Chondrocyte (in vitro differentiated cells): ENCODE results near the gene RIMBP2. TPM values are rescaled to one million over a fixed set of nuclear protein-coding genes. Genes with fewer than 3 reads are reported as not detected.

Source experiments
- DNase-seq: peaks from one replicate; pipeline ENCODE4 v3.0.0; 2021; ENCODE audit warnings: mixed read lengths, low spot score
- H3K27ac Mint-ChIP-seq: one replicate; pipeline ENCODE4 v1.8.0; 2021; ENCODE audit warnings: mild to moderate bottlenecking, moderate library complexity, mixed read lengths; ENCODE audit not compliant: unreplicated experiment
- H3K27me3 Mint-ChIP-seq: 2 replicates; pipeline ENCODE4 v1.8.0; 2021; ENCODE audit warnings: low read depth, mixed read lengths
- H3K36me3 Mint-ChIP-seq: 2 replicates; pipeline ENCODE4 v1.8.0; 2021; ENCODE audit warnings: low read depth, mixed read lengths
- H3K4me1 Mint-ChIP-seq: 2 replicates; pipeline ENCODE4 v1.8.0; 2021; ENCODE audit warnings: low read depth, mild to moderate bottlenecking, mixed read lengths
- H3K4me3 Mint-ChIP-seq: one replicate; pipeline ENCODE4 v1.8.0; 2021; ENCODE audit warnings: mild to moderate bottlenecking, moderate library complexity, mixed read lengths; ENCODE audit not compliant: unreplicated experiment
- H3K9me3 Mint-ChIP-seq: 2 replicates; pipeline ENCODE4 v1.8.0; 2021; ENCODE audit warnings: low read depth, mixed read lengths
- total RNA-seq: library from RNA; stranded (reverse); gene quantifications from 3 replicates; pipeline ENCODE4 v1.2.1, GENCODE V29; 2021
- TF ChIP-seq, protein P1 (sequence below): fragments of 200-600 bp; sonication (generic); IDR thresholded peaks from 2 replicates; pipeline ENCODE4 v1.5.0; 2021; ENCODE audit warnings: antibody characterized with exemption, mild to moderate bottlenecking, moderate library complexity

RIMBP2 gene
- total RNA-seq, 1 donor from 2014 or later: 0.30 TPM

DNA sequence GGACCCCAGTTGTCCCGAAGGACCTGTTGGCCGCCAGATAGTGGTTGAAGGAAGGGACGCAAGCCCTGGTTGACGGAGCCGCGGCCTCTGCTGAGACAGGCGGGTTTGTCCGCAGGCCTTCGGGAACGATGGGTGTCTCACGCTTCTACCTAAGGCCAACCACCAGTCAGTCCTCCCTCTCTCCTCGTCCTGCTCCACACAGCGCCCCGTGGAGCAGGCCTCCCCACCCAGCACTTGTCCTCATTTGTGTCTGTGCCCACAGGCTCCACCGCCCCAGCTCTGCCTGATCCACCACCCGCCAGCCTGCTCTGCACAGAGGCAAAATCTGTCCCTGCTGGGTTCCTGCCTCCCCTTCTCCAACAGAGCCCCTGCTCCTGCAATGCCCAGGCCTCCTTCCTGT lies 41.0 kb downstream of the RIMBP2 start:
- H3K27ac Mint-ChIP-seq: no peak overlapping the region
- no peaks in the 10 kb centered on the region for H3K27me3 Mint-ChIP-seq

GRCh38 chr12:130674676-130675075 lies 41.4 kb downstream of the RIMBP2 start:
- Mint-ChIP-seq H3K9me3 (peaks cover 8% of the 10 kb centered on the region), H3K4me3 (no peak overlapping the region), H3K27me3 (no peaks in the 10 kb centered on the region), H3K36me3 (no peaks in the 10 kb centered on the region), H3K27ac (no peak overlapping the region), H3K4me1 (no peaks in the 10 kb centered on the region)
- TF ChIP-seq, protein P1, sequence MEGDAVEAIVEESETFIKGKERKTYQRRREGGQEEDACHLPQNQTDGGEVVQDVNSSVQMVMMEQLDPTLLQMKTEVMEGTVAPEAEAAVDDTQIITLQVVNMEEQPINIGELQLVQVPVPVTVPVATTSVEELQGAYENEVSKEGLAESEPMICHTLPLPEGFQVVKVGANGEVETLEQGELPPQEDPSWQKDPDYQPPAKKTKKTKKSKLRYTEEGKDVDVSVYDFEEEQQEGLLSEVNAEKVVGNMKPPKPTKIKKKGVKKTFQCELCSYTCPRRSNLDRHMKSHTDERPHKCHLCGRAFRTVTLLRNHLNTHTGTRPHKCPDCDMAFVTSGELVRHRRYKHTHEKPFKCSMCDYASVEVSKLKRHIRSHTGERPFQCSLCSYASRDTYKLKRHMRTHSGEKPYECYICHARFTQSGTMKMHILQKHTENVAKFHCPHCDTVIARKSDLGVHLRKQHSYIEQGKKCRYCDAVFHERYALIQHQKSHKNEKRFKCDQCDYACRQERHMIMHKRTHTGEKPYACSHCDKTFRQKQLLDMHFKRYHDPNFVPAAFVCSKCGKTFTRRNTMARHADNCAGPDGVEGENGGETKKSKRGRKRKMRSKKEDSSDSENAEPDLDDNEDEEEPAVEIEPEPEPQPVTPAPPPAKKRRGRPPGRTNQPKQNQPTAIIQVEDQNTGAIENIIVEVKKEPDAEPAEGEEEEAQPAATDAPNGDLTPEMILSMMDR: no peak
- peak; percentile 86 for DNase-seq

More for the DNA sequence above, 41.0 kb downstream of the RIMBP2 start:
- DNase-seq: peak; percentile 84
- Mint-ChIP-seq H3K36me3 (no peaks in the 10 kb centered on the region), H3K4me3 (no peak overlapping the region), H3K9me3 (peaks cover 8% of the 10 kb centered on the region), H3K4me1 (no peaks in the 10 kb centered on the region)
- TF ChIP-seq, protein P1: no peak

GRCh38 chr12:130673036-130673705 lies 42.9 kb downstream of the RIMBP2 start:
- Mint-ChIP-seq H3K27ac (no peak overlapping the region), H3K27me3 (peaks cover 2% of the 10 kb centered on the region), H3K4me1 (no peaks in the 10 kb centered on the region), H3K36me3 (no peaks in the 10 kb centered on the region), H3K9me3 (peaks cover 8% of the 10 kb centered on the region), H3K4me3 (no peak overlapping the region)
- DNase-seq: peak; percentile 54
- TF ChIP-seq, protein P1: no peak

- H3K9me3 Mint-ChIP-seq: peaks cover 9% of the 10 kb centered on the region
- no peak overlapping the region for H3K27ac Mint-ChIP-seq
- H3K4me1 Mint-ChIP-seq: no peaks in the 10 kb centered on the region
- TF ChIP-seq, protein P1: no peak
- peak; percentile 48 for DNase-seq
- no peak overlapping the region for H3K4me3 Mint-ChIP-seq
- H3K27me3 Mint-ChIP-seq: peaks cover 2% of the 10 kb centered on the region
- peaks cover under 1% of the 10 kb centered on the region for H3K36me3 Mint-ChIP-seq
These were observed 43.8 kb downstream of the RIMBP2 start for GRCh38 chr12:130672089-130672820.

DNA sequence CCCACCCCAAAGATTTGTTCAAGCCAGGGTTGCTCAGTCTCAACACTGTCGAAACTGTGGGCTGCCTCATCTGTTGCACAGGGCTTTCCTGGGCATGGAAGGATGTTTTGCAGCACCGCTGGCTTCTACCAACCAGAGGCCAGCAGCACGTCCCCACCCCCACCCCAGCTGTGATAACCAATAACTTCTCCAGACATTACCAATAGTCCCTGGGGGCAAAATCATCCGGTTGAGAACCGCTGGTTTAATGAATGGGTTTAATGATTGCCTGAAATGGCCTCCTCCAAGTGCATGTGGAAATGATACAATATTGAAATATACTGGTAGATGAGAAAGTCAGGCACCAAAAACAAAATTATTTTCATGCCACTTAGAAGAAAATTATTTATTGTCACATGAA lies 44.5 kb downstream of the RIMBP2 start:
- Mint-ChIP-seq H3K9me3 (peaks cover 11% of the 10 kb centered on the region), H3K27ac (no peak overlapping the region), H3K36me3 (peaks cover 1% of the 10 kb centered on the region), H3K27me3 (peaks cover 2% of the 10 kb centered on the region), H3K4me1 (no peaks in the 10 kb centered on the region), H3K4me3 (no peak overlapping the region)
- no peak for DNase-seq
- TF ChIP-seq, protein P1: no peak
